ENCODE data around the gene TSSK6.

TSSK6 gene

DNA sequence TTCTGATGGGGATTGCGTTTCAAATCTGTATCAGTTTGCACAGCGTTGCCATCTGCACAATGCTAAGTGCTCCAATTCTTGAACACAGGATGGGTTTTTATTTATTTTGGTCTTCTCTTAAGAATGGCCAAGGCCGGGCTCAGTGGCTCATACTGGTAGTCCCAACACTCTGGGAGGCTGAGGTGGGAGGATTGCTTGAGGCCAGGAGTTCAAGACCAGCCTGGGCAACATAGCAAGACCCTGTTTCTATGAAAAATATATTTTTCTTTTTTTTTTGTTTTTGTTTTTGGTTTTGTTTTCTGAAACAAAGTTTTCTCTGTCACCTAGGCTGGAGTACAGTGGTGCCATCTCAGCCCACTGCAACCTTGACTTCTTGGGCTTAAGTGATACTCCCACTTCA is 7.8 kb upstream of the TSSK6 start:
- intact Hi-C loops (cut with DNase I; ENCODE audit: low total_unique reads), result no loop called here
- no peaks in the 10 kb centered on the region for H3K9me3 ChIP-seq

GRCh38 chr19:19520989-19521388 is 5.6 kb upstream of the TSSK6 start:
- Histone ChIP-seq H3K9me3 (no peaks in the 10 kb centered on the region), H3K36me3 (peaks cover 4 to 51% (median 17%) of the 10 kb centered on the region in 3 donors), H3K4me1 (peaks cover 0 to 27% (median 17%) of the 10 kb centered on the region in 4 donors), H3K4me3 (no peak overlapping the region), H3K27ac (no peak overlapping the region), H3K27me3 (no peaks in the 10 kb centered on the region)
- no peak for DNase-seq
- intact Hi-C loops (cut with DNase I; ENCODE audit: low total_unique reads), result no loop called here
- no peak for TF ChIP-seq CTCF (IDR thresholded peaks at IDR 0.05)

More for the DNA sequence above, 7.8 kb upstream of the TSSK6 start:
- peaks cover 18 to 73% (median 34%) of the 10 kb centered on the region in 3 donors for H3K36me3 ChIP-seq
- H3K4me3 ChIP-seq, result no peak overlapping the region
- no peak overlapping the region for H3K27ac ChIP-seq
- no peaks in the 10 kb centered on the region for H3K27me3 ChIP-seq
- H3K4me1 ChIP-seq, result peaks cover 0 to 9% (median under 1%) of the 10 kb centered on the region in 4 donors
- no peak for DNase-seq
- TF ChIP-seq CTCF (IDR thresholded peaks at IDR 0.05), result no peak

GRCh38 chr19:19517235-19517619 is 1.9 kb upstream of the TSSK6 start:
- peaks cover 0 to 33% (median 24%) of the 10 kb centered on the region in 4 donors for H3K4me1 ChIP-seq
- no peaks in the 10 kb centered on the region for H3K9me3 ChIP-seq
- no peaks in the 10 kb centered on the region for H3K27me3 ChIP-seq
- DNase-seq, result no peak
- TF ChIP-seq CTCF (IDR thresholded peaks at IDR 0.05), result no peak
- intact Hi-C loops (cut with DNase I; ENCODE audit: low total_unique reads), result no loop called here
- H3K36me3 ChIP-seq, result peaks cover 0 to 21% (median 13%) of the 10 kb centered on the region in 3 donors
- H3K27ac ChIP-seq, result peak overlapping the region in 1 of 2 donors; percentile 82
- H3K4me3 ChIP-seq, result peak overlapping the region in 1 of 2 donors; percentile 71

- Histone ChIP-seq H3K27me3 (no peaks in the 10 kb centered on the region), H3K4me1 (peaks cover 0 to 33% (median 24%) of the 10 kb centered on the region in 4 donors), H3K9me3 (no peaks in the 10 kb centered on the region), H3K27ac (peak within 1 kb of the TSS; percentile 82 to 90), H3K36me3 (peaks cover 0 to 20% (median 13%) of the 10 kb centered on the region in 3 donors), H3K4me3 (peak within 1 kb of the TSS; percentile 65 to 71)
- DNase-seq, result peak; percentile 93 to 96
- TF ChIP-seq CTCF (IDR thresholded peaks at IDR 0.05), result peak in 1 of 2 experiments; percentile 5
- intact Hi-C loops (cut with DNase I; ENCODE audit: low total_unique reads), result no loop called here
Observed at GRCh38 chr19:19515642-19516519, 533 bp upstream of the TSSK6 start, which contains the start of gene NDUFA13. Gene NDUFA13, plus strand, starts transcription at chr19:19516225. Its CDS starts 14 bp downstream, at chr19:19516239.

DNA sequence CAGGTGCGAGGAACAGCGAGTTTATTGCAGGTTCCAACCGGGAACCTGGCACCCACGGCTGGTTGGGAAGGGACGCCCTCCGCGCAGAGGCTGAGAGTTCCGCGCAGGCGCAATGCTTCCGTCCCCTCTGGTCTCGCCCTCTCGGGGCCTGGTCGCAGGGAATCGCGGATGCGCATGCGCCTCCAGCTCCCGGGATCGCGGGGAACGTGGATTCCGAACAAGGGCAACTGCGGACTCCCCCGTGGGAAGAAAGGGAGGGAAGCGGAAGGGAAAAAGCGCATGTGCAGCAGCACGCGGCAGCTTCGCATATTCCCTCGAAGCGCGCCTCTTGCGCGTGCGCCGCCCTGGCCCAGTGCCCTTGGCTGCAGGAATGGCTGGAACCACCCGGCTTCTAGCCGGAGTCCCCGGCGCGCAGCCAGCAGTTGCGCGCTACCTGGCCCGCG is 1.1 kb downstream of the TSSK6 start:
- intact Hi-C loops (cut with DNase I; ENCODE audit: low total_unique reads), result no loop called here
- peak in 1 of 2 donors; percentile 83 for DNase-seq
- H3K27ac ChIP-seq, result no peak overlapping the region
- H3K4me3 ChIP-seq, result peak overlapping the region; percentile 19 to 35
- H3K27me3 ChIP-seq, result no peaks in the 10 kb centered on the region
- peaks cover 0 to 4% (median 2%) of the 10 kb centered on the region in 3 donors for H3K36me3 ChIP-seq
- peaks cover 0 to 32% (median 23%) of the 10 kb centered on the region in 4 donors for H3K4me1 ChIP-seq
- H3K9me3 ChIP-seq, result no peaks in the 10 kb centered on the region
- no peak for TF ChIP-seq CTCF (IDR thresholded peaks at IDR 0.05)
